AG10803 (cell line): ENCODE measurements around the gene RTTN.

Experiments
- DNase-seq: peaks from one replicate; pipeline ENCODE4 v3.0.0; 2010; ENCODE audit warnings: low read depth
- H3K4me3 ChIP-seq: 2 replicates; pipeline ENCODE4 v1.5.1; 2011; ENCODE audit warnings: mild to moderate bottlenecking, low read length, control low read depth
- CTCF ChIP-seq: conservative IDR thresholded peaks from 2 replicates; pipeline ENCODE4 v1.5.1; 2011; ENCODE audit warnings: mild to moderate bottlenecking, low read length, control low read depth, inconsistent platforms

RTTN gene

GRCh38 chr18:70030728-70031127, 174.8 kb downstream of the RTTN start:
- no peak overlapping the region for H3K4me3 ChIP-seq
- TF ChIP-seq CTCF: no peak
- no peak for DNase-seq

- H3K4me3 ChIP-seq: no peak overlapping the region
- TF ChIP-seq CTCF: no peak
- DNase-seq: no peak
Observed at GRCh38 chr18:70029163-70029562, 176.3 kb downstream of the RTTN start.

- TF ChIP-seq CTCF: no peak
- H3K4me3 ChIP-seq: no peak overlapping the region
- DNase-seq: no peak
Observed at GRCh38 chr18:70028734-70029133, 176.8 kb downstream of the RTTN start.

- no peak for DNase-seq
- no peak for TF ChIP-seq CTCF
- no peak overlapping the region for H3K4me3 ChIP-seq
Observed at GRCh38 chr18:70028084-70028483, 177.4 kb downstream of the RTTN start.

GRCh38 chr18:70025580-70025979, 179.9 kb downstream of the RTTN start:
- no peak for DNase-seq
- TF ChIP-seq CTCF: no peak
- no peak overlapping the region for H3K4me3 ChIP-seq

- DNase-seq: no peak
- H3K4me3 ChIP-seq: no peak overlapping the region
- TF ChIP-seq CTCF: no peak
Observed at GRCh38 chr18:70024829-70025228, 180.7 kb downstream of the RTTN start.

GRCh38 chr18:70024093-70024492, 181.4 kb downstream of the RTTN start:
- H3K4me3 ChIP-seq: no peak overlapping the region
- no peak for TF ChIP-seq CTCF
- no peak for DNase-seq
